CD4-positive, alpha-beta T cell treated with Interferon alpha-2 for 1 hour (primary cell): ENCODE results near the gene BCL11B.
"Not testable (repeated sequence)": the region's sequence is repeated elsewhere in the genome, so short reads cannot be mapped to it uniquely, and the experiment has no call there.

Source experiments
- DNase-seq, 2 donors: peaks; one replicate each; pipeline ENCODE4 v3.0.0-alpha.2; 2020 to 2022

BCL11B gene

DNA sequence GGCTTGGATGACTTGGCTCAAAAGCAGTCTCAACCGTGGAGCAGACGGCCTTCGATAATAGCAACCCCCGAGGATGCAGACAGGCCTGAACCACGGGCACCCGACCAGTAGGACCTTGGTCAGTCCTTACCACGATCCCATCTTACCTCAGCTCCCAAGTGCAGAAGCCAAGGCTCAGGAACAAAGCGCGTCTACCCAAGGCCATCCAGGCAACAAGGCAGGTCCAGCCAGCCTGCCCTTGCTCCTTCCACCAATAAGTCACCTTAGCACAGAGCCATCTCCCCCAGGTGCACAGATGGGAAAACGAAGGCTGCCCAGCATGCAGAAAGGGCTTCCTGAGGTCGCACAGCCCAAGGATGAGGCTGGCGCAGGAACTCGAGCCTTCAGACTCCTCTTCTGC is 77.3 kb downstream of the BCL11B start:
- DNase-seq: no peak

DNA sequence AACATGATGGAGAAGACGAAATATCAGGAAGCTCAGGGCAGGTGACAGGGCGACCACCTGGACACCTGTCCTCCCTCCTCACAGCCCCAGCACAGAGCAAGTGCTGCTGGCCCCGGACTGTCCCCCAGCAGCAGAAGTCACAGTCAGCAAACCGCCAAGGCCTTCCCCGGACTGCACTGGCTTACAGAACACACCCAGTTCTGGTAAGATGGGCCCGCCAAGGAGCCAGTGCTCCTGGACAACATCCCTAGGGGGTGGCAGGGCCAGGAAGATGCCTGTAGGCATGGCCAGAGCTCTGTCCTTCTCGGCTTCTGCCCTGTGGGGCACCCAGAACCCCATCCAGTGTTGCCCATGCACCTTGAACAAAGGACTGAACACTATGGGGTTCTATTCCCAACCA is 77.9 kb downstream of the BCL11B start:
- no peak for DNase-seq

- peak in 1 of 2 donors; percentile 44 for DNase-seq
These were observed 79.2 kb downstream of the BCL11B start for GRCh38 chr14:99192830-99193229.

- no peak for DNase-seq
These were observed 79.9 kb downstream of the BCL11B start for GRCh38 chr14:99192028-99192621.

GRCh38 chr14:99191395-99192027 is 80.5 kb downstream of the BCL11B start:
- DNase-seq: peak; percentile 28 to 62

DNA sequence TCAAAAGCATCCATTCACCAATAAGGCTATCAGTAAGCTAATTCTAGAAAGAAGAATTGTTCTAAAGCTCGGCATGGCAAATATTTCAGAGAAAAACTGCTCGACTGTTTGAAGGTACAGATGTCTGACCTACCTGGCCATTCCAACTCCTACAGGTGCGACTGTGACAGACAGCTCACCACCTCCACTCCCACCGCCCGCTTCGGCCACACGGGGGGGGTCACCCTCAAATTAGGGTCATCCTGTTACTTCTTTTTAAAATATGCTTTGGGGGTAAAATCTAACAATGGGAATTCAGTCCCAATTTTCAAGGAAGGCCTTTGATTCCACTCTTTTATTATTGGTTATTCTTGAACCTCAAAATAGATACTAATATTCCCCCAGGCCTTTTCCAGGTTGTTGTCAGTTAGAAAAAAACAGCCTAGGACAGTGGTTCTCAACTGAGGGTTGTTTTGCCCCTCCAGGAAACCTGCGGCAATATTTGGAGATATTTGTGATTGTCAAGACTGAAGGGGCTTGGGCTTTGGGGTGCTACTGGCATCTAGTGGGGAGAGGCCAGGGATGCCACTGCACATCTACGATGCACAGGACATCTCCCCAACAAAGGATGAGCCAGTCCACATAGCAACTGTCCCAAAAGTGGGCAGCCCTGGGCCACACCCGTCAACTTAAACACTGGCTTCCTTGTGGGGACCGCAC is 81.2 kb downstream of the BCL11B start:
- DNase-seq: peak; percentile 37 to 58

GRCh38 chr14:99189201-99189801 is 82.7 kb downstream of the BCL11B start:
- peak; percentile 28 to 54 for DNase-seq

DNA sequence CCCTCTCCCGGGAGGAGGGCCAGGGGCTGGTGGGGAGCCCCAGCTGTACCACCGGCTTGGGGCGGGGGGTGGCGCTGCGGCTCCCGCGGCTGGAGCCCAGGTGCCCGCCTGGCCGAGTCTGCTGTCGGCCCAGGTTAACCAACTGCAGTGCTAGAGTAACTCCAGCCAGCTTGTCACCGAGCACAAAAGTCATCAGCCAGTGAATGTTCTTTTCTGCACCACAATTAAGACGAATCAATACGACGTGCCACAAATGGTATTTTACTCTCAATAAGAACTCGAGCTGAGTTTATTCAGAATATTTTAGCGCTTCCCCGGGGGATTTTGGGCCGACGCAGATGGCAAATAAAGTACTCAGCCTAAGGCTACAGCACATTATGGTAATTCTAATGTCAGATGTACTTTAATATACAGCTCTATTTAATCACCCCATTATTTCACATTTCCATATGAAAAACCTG is 83.2 kb downstream of the BCL11B start:
- DNase-seq: peak in 1 of 2 donors; percentile 61

DNA sequence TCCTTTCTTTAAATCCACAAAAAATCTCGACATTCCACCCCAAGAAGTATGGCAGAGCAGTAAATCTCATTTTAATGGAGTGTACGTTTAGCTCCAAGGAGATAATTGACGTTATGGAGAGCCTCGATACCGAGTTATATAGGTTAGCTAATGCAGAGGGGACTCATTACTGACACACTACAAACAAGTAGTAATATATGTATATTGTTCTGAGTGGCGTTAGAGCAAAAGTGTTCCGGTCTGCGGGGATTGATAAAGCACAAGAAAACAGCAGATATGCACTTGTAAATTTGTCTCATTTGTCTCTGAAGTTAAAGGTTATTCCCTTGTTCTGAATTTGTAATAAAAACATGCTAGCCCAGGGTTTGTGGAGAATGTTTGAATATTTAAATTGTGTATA is 84.1 kb downstream of the BCL11B start:
- no peak for DNase-seq

DNA sequence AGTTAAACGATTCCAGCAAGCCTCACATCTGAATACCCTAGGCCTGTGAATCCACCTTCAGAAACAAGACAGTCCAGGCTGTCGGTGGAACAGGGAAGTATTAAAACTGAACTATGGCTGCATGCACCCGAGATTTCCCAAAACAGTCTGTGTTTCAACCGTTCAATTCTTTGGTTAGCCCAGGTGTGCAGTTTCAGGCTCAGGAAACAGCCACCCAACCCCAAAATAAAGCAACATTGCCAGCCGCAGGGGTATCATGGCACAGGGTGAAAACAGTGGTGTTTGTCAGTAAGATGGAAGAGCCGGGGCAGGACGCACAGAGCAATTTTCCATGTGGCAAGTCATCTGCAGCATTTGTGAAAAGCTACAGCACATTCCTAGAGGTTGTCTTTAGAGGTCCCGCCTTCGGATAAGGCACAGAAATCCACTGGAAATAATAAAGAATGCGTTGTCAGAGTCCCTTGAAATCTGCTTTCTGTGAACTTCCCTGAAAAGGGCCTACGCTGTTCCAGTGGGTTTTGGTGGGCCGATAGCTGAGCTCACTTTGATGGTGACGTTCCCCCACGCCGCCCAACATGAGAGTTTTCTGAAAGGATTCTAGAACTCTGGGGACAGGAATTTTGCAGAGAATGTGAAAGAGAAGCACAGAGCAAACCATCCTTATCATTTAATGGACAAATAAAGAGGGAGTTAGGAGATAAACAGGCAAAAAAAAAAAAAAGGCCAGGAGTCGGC is 84.9 kb downstream of the BCL11B start:
- DNase-seq: no peak

GRCh38 chr14:99186336-99186735 is 85.7 kb downstream of the BCL11B start:
- DNase-seq: not testable (repeated sequence)

- no peak for DNase-seq
These were observed 86.4 kb downstream of the BCL11B start for GRCh38 chr14:99185436-99186068.

DNA sequence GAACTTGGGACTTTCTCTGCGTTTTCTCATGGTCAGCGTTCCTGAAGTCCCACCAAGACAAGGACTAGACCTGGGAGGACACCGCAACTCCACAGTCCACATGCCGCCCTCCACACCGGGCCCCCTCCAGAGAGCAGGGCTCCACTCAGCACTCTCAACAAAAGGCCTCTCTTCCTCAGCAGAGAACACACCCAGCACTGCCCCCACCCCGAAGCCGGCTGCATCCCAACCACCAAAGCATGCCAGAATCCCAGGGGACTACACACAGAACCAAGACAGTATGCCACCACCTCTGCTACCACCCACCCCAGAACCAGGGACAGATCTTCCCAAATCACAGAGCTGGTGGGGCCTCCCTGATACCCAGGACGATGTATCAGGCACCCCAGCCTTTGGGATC is 88.3 kb downstream of the BCL11B start:
- no peak for DNase-seq

DNA sequence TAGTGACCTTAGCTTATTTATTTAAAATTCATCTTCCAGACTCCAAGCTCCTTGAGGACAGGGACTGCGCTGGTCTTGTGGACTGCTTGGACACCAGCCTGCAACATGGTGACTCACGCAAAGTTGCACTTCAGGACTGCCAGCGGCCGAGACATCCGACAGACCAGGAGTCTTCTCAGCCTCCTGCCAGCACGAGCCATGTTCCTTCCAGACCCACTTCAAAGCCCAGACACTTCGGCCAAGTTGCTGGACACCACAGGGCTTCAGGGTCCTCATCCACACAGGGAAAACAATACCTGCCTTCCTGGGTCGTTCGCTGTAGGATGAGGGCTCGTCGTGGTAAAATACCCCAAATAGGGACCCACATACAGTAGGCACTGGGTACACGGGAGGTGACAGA is 88.7 kb downstream of the BCL11B start:
- DNase-seq: no peak

DNA sequence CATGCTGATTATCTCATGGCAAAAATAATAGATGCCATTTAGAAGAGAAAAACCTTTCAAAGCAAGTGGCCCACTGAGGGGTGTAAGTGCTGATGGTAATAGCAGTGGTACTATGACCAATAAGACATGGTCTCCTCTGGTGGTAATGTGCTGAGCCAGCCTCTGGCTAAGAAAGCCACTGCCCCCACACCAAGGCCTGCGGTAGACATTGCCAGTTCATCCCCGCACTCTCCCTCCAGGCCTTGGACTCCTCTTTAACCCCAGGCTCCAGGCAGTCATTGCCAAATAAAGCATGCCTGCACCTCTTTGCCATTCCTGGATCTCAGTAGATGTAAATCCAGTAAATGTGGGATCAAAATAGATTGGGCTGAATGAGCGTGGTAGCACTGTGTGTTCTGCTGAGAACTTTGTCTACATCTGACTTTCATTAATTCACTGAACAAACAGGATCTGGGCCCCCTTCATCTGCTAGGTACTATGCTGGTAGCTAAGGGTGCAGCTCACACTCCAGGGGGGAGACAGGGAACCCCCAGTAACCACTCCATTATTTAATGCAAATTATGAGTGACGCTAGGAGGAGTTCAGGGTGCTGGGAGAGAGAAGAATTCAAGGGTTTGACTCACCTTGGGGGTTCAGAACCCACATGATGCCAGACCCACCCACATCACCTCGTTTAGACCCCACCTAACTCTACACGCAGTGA is 89.3 kb downstream of the BCL11B start:
- DNase-seq: no peak

DNA sequence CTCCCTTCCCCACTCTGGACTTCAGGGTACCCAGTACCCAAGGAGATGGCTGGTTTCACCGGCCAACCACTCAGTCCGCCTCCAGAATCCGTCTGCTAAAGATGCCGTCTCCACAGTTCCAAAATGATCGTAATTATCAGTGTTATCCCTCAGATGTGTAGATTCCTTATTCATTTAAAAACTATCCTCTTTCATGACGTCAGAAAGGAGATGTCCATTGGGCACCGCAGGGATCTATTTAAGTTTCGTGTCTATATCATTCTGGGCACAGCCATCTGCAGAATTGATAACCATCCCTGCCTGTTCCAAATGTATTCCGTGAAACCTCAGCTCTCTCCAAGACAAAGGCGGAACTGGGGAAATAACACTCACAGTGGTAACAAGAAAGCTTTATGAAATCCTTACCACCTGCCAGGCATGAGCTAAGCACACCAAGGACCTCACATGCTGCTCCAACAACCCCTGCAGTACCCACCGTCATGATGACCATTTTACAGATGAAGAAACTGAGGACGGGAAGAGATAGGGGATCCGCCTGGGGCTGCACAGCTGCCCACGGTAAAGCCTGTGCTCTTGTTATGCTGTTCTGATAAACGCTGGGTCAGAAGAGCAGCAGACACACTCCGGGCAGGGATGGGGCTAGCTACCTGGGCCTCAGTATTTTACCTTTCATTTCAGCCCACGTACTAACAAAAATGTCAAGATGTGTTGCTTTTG is 90.0 kb downstream of the BCL11B start:
- DNase-seq: no peak

DNA sequence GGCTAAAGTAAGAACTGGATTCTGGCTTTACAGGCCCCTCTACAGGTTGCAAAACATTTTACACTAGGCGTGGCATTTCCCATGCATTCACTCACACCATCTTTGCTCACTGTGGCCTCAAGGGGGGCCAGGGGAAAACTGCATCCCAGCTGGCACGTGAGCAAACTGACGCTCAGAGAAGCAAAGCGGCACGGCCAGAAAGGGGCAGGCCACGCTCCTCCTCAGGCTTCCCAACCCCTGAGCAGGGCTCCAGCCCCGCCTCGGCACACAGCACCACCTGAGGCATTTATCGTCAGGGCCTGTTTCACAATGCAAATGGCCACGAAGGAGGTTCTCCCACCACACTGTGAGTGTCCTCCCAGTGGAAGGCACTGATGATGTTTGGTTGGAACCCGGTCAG is 90.8 kb downstream of the BCL11B start:
- no peak for DNase-seq

- DNase-seq: no peak
These were observed 92.1 kb downstream of the BCL11B start for GRCh38 chr14:99179946-99180345.

GRCh38 chr14:99179506-99179905 is 92.5 kb downstream of the BCL11B start:
- DNase-seq: no peak

DNA sequence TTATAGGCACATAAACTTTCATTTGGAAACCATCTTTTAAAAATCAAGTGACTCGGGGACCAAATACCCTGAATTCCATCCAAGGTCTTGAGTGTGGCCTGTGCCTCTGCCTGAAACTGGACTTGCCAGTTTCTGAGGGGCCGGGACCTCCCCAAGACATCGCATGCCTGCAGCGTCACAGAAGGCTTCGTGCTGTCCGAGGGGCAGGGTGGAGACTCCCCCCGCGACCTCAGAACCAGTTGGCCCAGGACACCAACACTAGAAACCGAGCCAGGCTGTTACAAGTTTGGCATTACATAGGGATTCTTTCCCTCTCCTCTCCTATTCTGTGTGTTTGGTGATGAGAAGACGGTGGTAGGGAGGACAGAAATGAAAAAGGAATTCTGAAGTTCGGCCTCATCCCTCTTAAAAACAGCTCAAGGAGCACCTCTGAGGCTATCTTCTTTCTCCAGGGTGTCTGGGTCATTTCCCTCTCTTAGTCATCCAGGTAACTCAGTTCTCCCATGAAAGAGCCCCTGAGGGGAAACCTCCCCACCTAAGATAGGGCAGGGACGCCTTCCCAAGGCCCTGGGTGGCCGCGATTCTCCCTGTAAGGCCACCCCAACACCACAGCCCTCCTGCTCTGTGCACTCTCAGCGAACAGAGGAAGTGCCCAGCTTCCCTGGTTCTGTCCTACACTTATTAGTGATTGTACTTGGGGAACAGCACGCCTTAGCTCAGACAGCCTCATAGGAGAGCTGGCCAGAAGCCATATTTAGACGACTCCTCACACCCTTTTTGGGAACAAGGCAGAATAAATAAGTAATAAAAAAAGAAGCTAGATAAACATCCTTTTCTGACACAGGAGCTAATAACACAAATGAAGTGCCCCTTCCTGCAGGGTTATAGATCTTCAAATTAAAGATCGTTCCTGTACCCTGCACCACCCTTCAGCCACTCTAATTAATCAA is 93.8 kb downstream of the BCL11B start:
- DNase-seq: no peak
